Smooth muscle cell (in vitro differentiated cells): ENCODE results near the gene TMEM184B. TPM values are rescaled to one million over a fixed set of nuclear protein-coding genes. Genes with fewer than 3 reads are reported as not detected.
A peak's percentile ranks its signal among the peaks of the same experiment; 100 is the strongest.

Source experiments
- DNase-seq: peaks from one replicate; lab custom pipeline; 2025; ENCODE audit not compliant: unreplicated experiment; lab: John Stamatoyannopoulos, UW
- H2AFZ ChIP-seq: fragments of 200-600 bp; sonication (generic); 2 replicates; pipeline ENCODE4 v1.6.0; 2016; ENCODE audit warnings: antibody characterized with exemption, low read depth, mild to moderate bottlenecking
- H3F3A ChIP-seq: fragments of 200-600 bp; sonication (generic); 2 replicates; pipeline ENCODE4 v1.6.0; 2017; ENCODE audit warnings: antibody characterized with exemption, low read depth
- H3K27ac ChIP-seq: fragments of 200-600 bp; sonication (generic); 2 replicates; pipeline ENCODE4 v1.5.1; 2016; ENCODE audit warnings: low read depth, mild to moderate bottlenecking
- H3K27me3 ChIP-seq: fragments of 200-600 bp; sonication (generic); 2 replicates; pipeline ENCODE4 v1.6.1; 2016; ENCODE audit warnings: low read depth, mild to moderate bottlenecking
- H3K36me3 ChIP-seq: fragments of 200-600 bp; sonication (generic); 2 replicates; pipeline ENCODE4 v1.5.1; 2016; ENCODE audit warnings: low read depth
- H3K4me1 ChIP-seq: fragments of 200-600 bp; sonication (generic); 2 replicates; pipeline ENCODE4 v1.5.1; 2016; ENCODE audit warnings: low read depth
- H3K4me2 ChIP-seq: fragments of 200-600 bp; sonication (generic); 2 replicates; pipeline ENCODE4 v1.6.0; 2016; ENCODE audit warnings: mild to moderate bottlenecking
- H3K4me3 ChIP-seq: fragments of 200-600 bp; sonication (generic); 2 replicates; pipeline ENCODE4 v1.5.1; 2016; ENCODE audit warnings: mild to moderate bottlenecking
- H3K79me2 ChIP-seq: fragments of 200-600 bp; sonication (generic); 2 replicates; pipeline ENCODE4 v1.6.0; 2016; ENCODE audit warnings: low read depth, mild to moderate bottlenecking
- H3K9ac ChIP-seq: fragments of 200-600 bp; sonication (generic); 2 replicates; pipeline ENCODE4 v1.6.0; 2016; ENCODE audit warnings: low read depth
- H3K9me3 ChIP-seq: fragments of 200-600 bp; sonication (generic); replicated peaks from 2 replicates; pipeline ENCODE4 v1.5.1; 2016; ENCODE audit warnings: low read depth
- H4K20me1 ChIP-seq: fragments of 200-600 bp; sonication (generic); 2 replicates; pipeline ENCODE4 v1.6.0; 2016; ENCODE audit warnings: low read depth
- WGBS: methylation state at CpG from one replicate; pipeline ENCODE4 v1.1.7; 2016; ENCODE audit warnings: low lambda C conversion rate; 5-methylcytosine and 5-hydroxymethylcytosine counted together
- polyA plus RNA-seq: library from polyadenylated mRNA; unstranded; fragments of >200 nt; fragmentation: Nextera tagmentation; extraction: Ambion mirVana; gene quantifications from 2 replicates; pipeline ENCODE4 v1.2.1, GENCODE V29; 2016
- total RNA-seq: library from RNA; depleted of rRNA; stranded (reverse); fragments of >200 nt; gene quantifications from 2 replicates; pipeline ENCODE4 v1.2.3, GENCODE V29; 2014
- TF ChIP-seq, protein P1 (sequence below): fragments of 200-600 bp; sonication (generic); IDR thresholded peaks from 2 replicates; pipeline ENCODE4 v1.5.1; 2017; ENCODE audit warnings: borderline replicate concordance, mild to moderate bottlenecking, antibody characterized with exemption; ENCODE audit not compliant: insufficient read depth, poor library complexity, severe bottlenecking

Gene TMEM184B
- total and polyA plus RNA-seq, 2 experiments from 2014 or later, result 34.1 to 96.3 TPM

GRCh38 chr22:38204784-38205183 is 68.0 kb downstream of the TMEM184B start:
- Histone ChIP-seq H3K79me2 (peaks cover 61% of the 10 kb centered on the region), H3K4me1 (no peaks in the 10 kb centered on the region), H3K4me2 (peak overlapping the region; percentile 98), H2AFZ (no peak overlapping the region), H3F3A (peaks cover 7% of the 10 kb centered on the region), H3K27ac (no peak overlapping the region), H3K4me3 (peak overlapping the region; percentile 96), H3K9ac (no peak overlapping the region), H3K9me3 (no peaks in the 10 kb centered on the region), H3K36me3 (no peaks in the 10 kb centered on the region), H3K27me3 (no peaks in the 10 kb centered on the region), H4K20me1 (peaks cover 74% of the 10 kb centered on the region)
- no peak for DNase-seq
- 96% methylated on average over 7 of the region's 7 CpGs for WGBS
- TF ChIP-seq, protein P1, sequence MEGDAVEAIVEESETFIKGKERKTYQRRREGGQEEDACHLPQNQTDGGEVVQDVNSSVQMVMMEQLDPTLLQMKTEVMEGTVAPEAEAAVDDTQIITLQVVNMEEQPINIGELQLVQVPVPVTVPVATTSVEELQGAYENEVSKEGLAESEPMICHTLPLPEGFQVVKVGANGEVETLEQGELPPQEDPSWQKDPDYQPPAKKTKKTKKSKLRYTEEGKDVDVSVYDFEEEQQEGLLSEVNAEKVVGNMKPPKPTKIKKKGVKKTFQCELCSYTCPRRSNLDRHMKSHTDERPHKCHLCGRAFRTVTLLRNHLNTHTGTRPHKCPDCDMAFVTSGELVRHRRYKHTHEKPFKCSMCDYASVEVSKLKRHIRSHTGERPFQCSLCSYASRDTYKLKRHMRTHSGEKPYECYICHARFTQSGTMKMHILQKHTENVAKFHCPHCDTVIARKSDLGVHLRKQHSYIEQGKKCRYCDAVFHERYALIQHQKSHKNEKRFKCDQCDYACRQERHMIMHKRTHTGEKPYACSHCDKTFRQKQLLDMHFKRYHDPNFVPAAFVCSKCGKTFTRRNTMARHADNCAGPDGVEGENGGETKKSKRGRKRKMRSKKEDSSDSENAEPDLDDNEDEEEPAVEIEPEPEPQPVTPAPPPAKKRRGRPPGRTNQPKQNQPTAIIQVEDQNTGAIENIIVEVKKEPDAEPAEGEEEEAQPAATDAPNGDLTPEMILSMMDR, result no peak

DNA sequence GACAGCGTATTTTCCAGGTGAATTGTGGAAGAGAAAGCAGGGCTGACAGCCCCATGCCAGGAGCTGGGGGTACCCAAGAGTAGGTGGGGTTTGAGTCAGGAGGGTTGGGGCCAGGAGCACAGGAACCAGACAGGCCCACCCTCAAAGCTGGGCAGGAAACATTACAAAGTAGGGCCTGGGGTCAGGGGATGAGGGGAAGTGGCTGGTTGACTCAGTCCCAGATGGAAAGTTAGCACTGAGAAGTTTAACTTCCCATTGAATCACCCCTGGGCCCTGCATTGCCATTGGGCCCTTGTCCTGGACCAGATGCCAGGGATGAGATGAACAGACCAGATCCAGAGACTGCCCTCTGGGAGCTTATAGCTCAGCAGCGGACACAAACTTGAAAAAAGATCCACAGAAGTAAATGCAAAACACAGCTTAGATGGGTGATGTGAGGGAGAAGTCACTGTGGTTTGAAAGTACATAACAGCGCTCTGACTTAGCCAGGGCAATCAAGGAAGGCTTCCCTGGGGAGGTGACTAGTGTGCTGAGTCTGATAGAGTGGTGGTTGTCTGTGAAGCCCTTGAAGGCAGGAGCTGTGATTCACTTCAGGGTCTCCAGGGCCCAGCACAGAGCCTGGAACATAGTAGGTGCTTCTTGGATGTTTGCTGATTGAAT is 68.8 kb downstream of the TMEM184B start:
- DNase-seq, result no peak
- Histone ChIP-seq H3K79me2 (peaks cover 61% of the 10 kb centered on the region), H2AFZ (no peak overlapping the region), H3K4me3 (peak overlapping the region; percentile 96), H3K27ac (peak overlapping the region; percentile 97), H3K9me3 (no peaks in the 10 kb centered on the region), H3K4me2 (peak overlapping the region; percentile 98), H3K27me3 (no peaks in the 10 kb centered on the region), H4K20me1 (peaks cover 66% of the 10 kb centered on the region), H3K36me3 (no peaks in the 10 kb centered on the region), H3K4me1 (no peaks in the 10 kb centered on the region), H3F3A (peaks cover 7% of the 10 kb centered on the region), H3K9ac (no peak overlapping the region)
- TF ChIP-seq, protein P1, result no peak
- 97% methylated on average over 3 of the region's 3 CpGs for WGBS

- Histone ChIP-seq H2AFZ (no peak overlapping the region), H3K79me2 (peaks cover 56% of the 10 kb centered on the region), H3K36me3 (no peaks in the 10 kb centered on the region), H3K9me3 (no peaks in the 10 kb centered on the region), H3K4me1 (no peaks in the 10 kb centered on the region), H4K20me1 (peaks cover 59% of the 10 kb centered on the region), H3K27me3 (no peaks in the 10 kb centered on the region), H3K27ac (peak overlapping the region; percentile 97), H3F3A (peaks cover 7% of the 10 kb centered on the region), H3K9ac (peak overlapping the region; percentile 100), H3K4me2 (peak overlapping the region; percentile 98), H3K4me3 (peak overlapping the region; percentile 96)
- DNase-seq, result no peak
- 16% methylated on average over 18 of the region's 19 CpGs for WGBS
- TF ChIP-seq, protein P1, result no peak
Measured at GRCh38 chr22:38203090-38203810, 69.6 kb downstream of the TMEM184B start.
